HG03378 (cell line): ENCODE results near the gene MSRB3.
"Not testable (repeated sequence)": the region's sequence is repeated elsewhere in the genome, so short reads cannot be mapped to it uniquely, and the experiment has no call there.

ENCODE experiments used
- ATAC-seq: cut with Tn5 transposase; IDR thresholded peaks from one replicate; pipeline ENCODE4 v1.9.1; 2021; ENCODE audit warnings: mild to moderate bottlenecking, moderate library complexity; ENCODE audit not compliant: unreplicated experiment

Gene MSRB3

GRCh38 chr12:65449400-65449799, 170.9 kb downstream of the MSRB3 start:
- no peak for ATAC-seq

- ATAC-seq: no peak
These were observed 172.1 kb downstream of the MSRB3 start for GRCh38 chr12:65450625-65451024.

GRCh38 chr12:65454115-65454787, 175.8 kb downstream of the MSRB3 start:
- no peak for ATAC-seq

GRCh38 chr12:65457341-65457740, 178.9 kb downstream of the MSRB3 start:
- not testable (repeated sequence) for ATAC-seq

- ATAC-seq: no peak
These were observed 180.2 kb downstream of the MSRB3 start for GRCh38 chr12:65458718-65459117.

- ATAC-seq: no peak
These were observed 181.1 kb downstream of the MSRB3 start for GRCh38 chr12:65459545-65459944.

GRCh38 chr12:65460063-65460462, 181.6 kb downstream of the MSRB3 start:
- ATAC-seq: no peak

GRCh38 chr12:65461017-65461416, 182.5 kb downstream of the MSRB3 start:
- ATAC-seq: no peak

- no peak for ATAC-seq
These were observed 184.0 kb downstream of the MSRB3 start for GRCh38 chr12:65462484-65462883.

- no peak for ATAC-seq
These were observed 184.6 kb downstream of the MSRB3 start for GRCh38 chr12:65463082-65463481.

GRCh38 chr12:65463611-65464010, 185.1 kb downstream of the MSRB3 start:
- no peak for ATAC-seq

- ATAC-seq: no peak
These were observed 186.4 kb downstream of the MSRB3 start for GRCh38 chr12:65464930-65465329.

- ATAC-seq: no peak
These were observed 187.5 kb downstream of the MSRB3 start for GRCh38 chr12:65465766-65466547.

GRCh38 chr12:65466911-65467310, 188.4 kb downstream of the MSRB3 start:
- ATAC-seq: no peak

GRCh38 chr12:65470256-65470655, 191.8 kb downstream of the MSRB3 start:
- ATAC-seq: no peak

- ATAC-seq: no peak
These were observed 193.6 kb downstream of the MSRB3 start for GRCh38 chr12:65472079-65472478.

- no peak for ATAC-seq
These were observed 196.3 kb downstream of the MSRB3 start for GRCh38 chr12:65474831-65475230.

- ATAC-seq: no peak
These were observed 199.2 kb downstream of the MSRB3 start for GRCh38 chr12:65477721-65478120.

GRCh38 chr12:65483891-65484516, 205.5 kb downstream of the MSRB3 start:
- ATAC-seq: not testable (repeated sequence)

GRCh38 chr12:65488197-65488596, 209.7 kb downstream of the MSRB3 start:
- ATAC-seq: no peak

- no peak for ATAC-seq
These were observed 211.8 kb downstream of the MSRB3 start for GRCh38 chr12:65490250-65490649.
